Chondrocyte (in vitro differentiated cells): Measurements from ENCODE around the gene G6PC2. TPM values are rescaled to one million over a fixed set of nuclear protein-coding genes. Genes with fewer than 3 reads are reported as not detected.

ENCODE experiments used
- DNase-seq: peaks from one replicate; pipeline ENCODE4 v3.0.0; 2021; ENCODE audit warnings: mixed read lengths, low spot score
- H3K27ac Mint-ChIP-seq: one replicate; pipeline ENCODE4 v1.8.0; 2021; ENCODE audit warnings: mild to moderate bottlenecking, moderate library complexity, mixed read lengths; ENCODE audit not compliant: unreplicated experiment
- H3K27me3 Mint-ChIP-seq: 2 replicates; pipeline ENCODE4 v1.8.0; 2021; ENCODE audit warnings: low read depth, mixed read lengths
- H3K36me3 Mint-ChIP-seq: 2 replicates; pipeline ENCODE4 v1.8.0; 2021; ENCODE audit warnings: low read depth, mixed read lengths
- H3K4me1 Mint-ChIP-seq: 2 replicates; pipeline ENCODE4 v1.8.0; 2021; ENCODE audit warnings: low read depth, mild to moderate bottlenecking, mixed read lengths
- H3K4me3 Mint-ChIP-seq: one replicate; pipeline ENCODE4 v1.8.0; 2021; ENCODE audit warnings: mild to moderate bottlenecking, moderate library complexity, mixed read lengths; ENCODE audit not compliant: unreplicated experiment
- H3K9me3 Mint-ChIP-seq: 2 replicates; pipeline ENCODE4 v1.8.0; 2021; ENCODE audit warnings: low read depth, mixed read lengths
- long read RNA-seq: library from polyadenylated mRNA; stranded (forward); transcript quantifications from one replicate; pipeline ENCODE4 v2.0.0, GENCODE V29; 2021
- total RNA-seq: library from RNA; stranded (reverse); gene quantifications from 3 replicates; pipeline ENCODE4 v1.2.1, GENCODE V29; 2021
- TF ChIP-seq, protein P1 (sequence below): fragments of 200-600 bp; sonication (generic); IDR thresholded peaks from 2 replicates; pipeline ENCODE4 v1.5.0; 2021; ENCODE audit warnings: antibody characterized with exemption, mild to moderate bottlenecking, moderate library complexity

G6PC2 gene
- not detected in 3 replicates for total RNA-seq
- long read RNA-seq = 0 reads

GRCh38 chr2:168901003-168901402, at the start of gene G6PC2:
Gene G6PC2, plus strand, starts transcription at chr2:168901291. Its CDS starts 41 bp downstream, at chr2:168901332.
- H3K27me3 Mint-ChIP-seq = peaks cover 8% of the 10 kb centered on the region
- TF ChIP-seq, protein P1, sequence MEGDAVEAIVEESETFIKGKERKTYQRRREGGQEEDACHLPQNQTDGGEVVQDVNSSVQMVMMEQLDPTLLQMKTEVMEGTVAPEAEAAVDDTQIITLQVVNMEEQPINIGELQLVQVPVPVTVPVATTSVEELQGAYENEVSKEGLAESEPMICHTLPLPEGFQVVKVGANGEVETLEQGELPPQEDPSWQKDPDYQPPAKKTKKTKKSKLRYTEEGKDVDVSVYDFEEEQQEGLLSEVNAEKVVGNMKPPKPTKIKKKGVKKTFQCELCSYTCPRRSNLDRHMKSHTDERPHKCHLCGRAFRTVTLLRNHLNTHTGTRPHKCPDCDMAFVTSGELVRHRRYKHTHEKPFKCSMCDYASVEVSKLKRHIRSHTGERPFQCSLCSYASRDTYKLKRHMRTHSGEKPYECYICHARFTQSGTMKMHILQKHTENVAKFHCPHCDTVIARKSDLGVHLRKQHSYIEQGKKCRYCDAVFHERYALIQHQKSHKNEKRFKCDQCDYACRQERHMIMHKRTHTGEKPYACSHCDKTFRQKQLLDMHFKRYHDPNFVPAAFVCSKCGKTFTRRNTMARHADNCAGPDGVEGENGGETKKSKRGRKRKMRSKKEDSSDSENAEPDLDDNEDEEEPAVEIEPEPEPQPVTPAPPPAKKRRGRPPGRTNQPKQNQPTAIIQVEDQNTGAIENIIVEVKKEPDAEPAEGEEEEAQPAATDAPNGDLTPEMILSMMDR = no peak
- no peaks in the 10 kb centered on the region for H3K4me1 Mint-ChIP-seq
- no peaks in the 10 kb centered on the region for H3K9me3 Mint-ChIP-seq
- no peak for DNase-seq
- no peak within 1 kb of the TSS for H3K27ac Mint-ChIP-seq
- H3K36me3 Mint-ChIP-seq = no peaks in the 10 kb centered on the region
- H3K4me3 Mint-ChIP-seq = no peak within 1 kb of the TSS

- Mint-ChIP-seq H3K27ac (no peak overlapping the region), H3K4me3 (no peak overlapping the region), H3K9me3 (no peaks in the 10 kb centered on the region), H3K27me3 (no peaks in the 10 kb centered on the region), H3K4me1 (peaks cover 12% of the 10 kb centered on the region), H3K36me3 (no peaks in the 10 kb centered on the region)
- no peak for DNase-seq
- TF ChIP-seq, protein P1 = no peak
Observed at GRCh38 chr2:168851674-168852320, 49.3 kb upstream of the G6PC2 start.

- H3K4me3 Mint-ChIP-seq = no peak overlapping the region
- no peak overlapping the region for H3K27ac Mint-ChIP-seq
- TF ChIP-seq, protein P1 = no peak
- H3K9me3 Mint-ChIP-seq = no peaks in the 10 kb centered on the region
- no peak for DNase-seq
- H3K4me1 Mint-ChIP-seq = peaks cover 12% of the 10 kb centered on the region
- H3K27me3 Mint-ChIP-seq = no peaks in the 10 kb centered on the region
- no peaks in the 10 kb centered on the region for H3K36me3 Mint-ChIP-seq
Observed at GRCh38 chr2:168852481-168852880, 48.6 kb upstream of the G6PC2 start.

DNA sequence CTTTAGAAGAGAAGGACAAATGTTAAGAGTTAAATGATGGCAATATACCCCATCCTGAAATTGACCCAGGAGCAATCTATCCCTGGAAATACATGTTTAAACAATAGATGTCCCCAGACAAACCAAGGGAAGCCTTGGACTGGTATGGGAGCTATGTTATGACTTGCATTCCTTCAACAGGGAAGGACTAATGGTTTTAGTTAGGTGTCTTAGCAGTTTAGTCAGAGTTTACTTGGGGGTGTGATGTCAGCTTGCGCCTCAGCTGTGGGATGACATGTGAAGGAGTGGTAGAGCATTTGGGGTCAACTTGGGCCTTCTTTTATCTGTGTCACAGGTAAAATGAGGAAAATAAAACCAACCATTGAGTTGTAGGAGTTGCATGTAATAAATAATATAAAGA, 47.6 kb upstream of the G6PC2 start:
- TF ChIP-seq, protein P1 = no peak
- DNase-seq = no peak
- H3K9me3 Mint-ChIP-seq = no peaks in the 10 kb centered on the region
- H3K27me3 Mint-ChIP-seq = no peaks in the 10 kb centered on the region
- no peak overlapping the region for H3K27ac Mint-ChIP-seq
- peaks cover 12% of the 10 kb centered on the region for H3K4me1 Mint-ChIP-seq
- H3K4me3 Mint-ChIP-seq = no peak overlapping the region
- H3K36me3 Mint-ChIP-seq = no peaks in the 10 kb centered on the region

DNA sequence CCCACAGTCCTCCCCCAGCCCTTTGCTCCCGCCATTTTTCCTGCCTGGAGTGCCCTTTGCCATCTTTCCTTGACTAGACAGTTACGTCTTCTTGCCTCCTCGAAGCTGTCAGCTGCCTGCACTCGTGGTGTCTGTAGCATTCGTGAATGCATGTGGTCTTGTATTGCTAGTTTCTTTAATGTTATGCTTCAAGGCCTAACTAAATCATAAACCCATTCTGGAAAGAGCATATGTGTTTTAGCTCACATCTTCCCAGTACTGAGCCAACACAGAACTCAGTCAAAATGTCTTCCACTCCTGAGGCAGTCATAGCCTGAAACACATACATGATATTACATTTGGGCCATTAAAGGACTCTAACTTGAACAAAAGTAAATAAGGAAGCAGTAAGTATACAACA, 46.4 kb upstream of the G6PC2 start:
- no peak overlapping the region for H3K4me3 Mint-ChIP-seq
- H3K27me3 Mint-ChIP-seq = no peaks in the 10 kb centered on the region
- no peak overlapping the region for H3K27ac Mint-ChIP-seq
- peaks cover 11% of the 10 kb centered on the region for H3K4me1 Mint-ChIP-seq
- TF ChIP-seq, protein P1 = no peak
- H3K36me3 Mint-ChIP-seq = no peaks in the 10 kb centered on the region
- no peak for DNase-seq
- no peaks in the 10 kb centered on the region for H3K9me3 Mint-ChIP-seq
